Suprapubic skin (tissue), 4 donors: ENCODE measurements around the gene RGMB. TPM values are rescaled to one million over a fixed set of nuclear protein-coding genes. Genes with fewer than 3 reads are reported as not detected.
A peak's percentile ranks its signal among the peaks of the same experiment; 100 is the strongest.

Experiments
- DNase-seq, 2 donors: peaks; one replicate each; pipeline ENCODE4 v3.0.0-alpha.2; 2019; ENCODE audit warnings: low spot score in 2 of 2
- H3K27ac ChIP-seq: fragments of 200-600 bp; sonication (generic); one replicate; pipeline ENCODE4 v1.5.1; 2019
- H3K27me3 ChIP-seq: fragments of 200-600 bp; sonication (generic); one replicate; pipeline ENCODE4 v1.5.1; 2019
- H3K36me3 ChIP-seq: fragments of 200-600 bp; sonication (generic); one replicate; pipeline ENCODE4 v1.5.1; 2019
- H3K4me1 ChIP-seq: fragments of 200-600 bp; sonication (generic); one replicate; pipeline ENCODE4 v1.5.1; 2019
- H3K4me3 ChIP-seq: fragments of 200-600 bp; sonication (generic); one replicate; pipeline ENCODE4 v1.5.1; 2019; ENCODE audit warnings: mild to moderate bottlenecking
- H3K9me3 ChIP-seq: fragments of 200-600 bp; sonication (generic); one replicate; pipeline ENCODE4 v1.5.1; 2019
- CTCF ChIP-seq, 2 donors: fragments of 200-600 bp in 1 of 2; fragments of 450-650 bp in 1 of 2; sonication (generic) in 1 of 2; IDR thresholded peaks; one replicate each; pipeline ENCODE4 v1.5.1; 2016 to 2019; ENCODE audit warnings: antibody characterized with exemption in 2 of 2, mild to moderate bottlenecking in 1 of 2, moderate library complexity in 1 of 2
- EP300 ChIP-seq: sonication (generic); formaldehyde crosslinking; IDR thresholded peaks from one replicate; pipeline ENCODE4 v1.6.1; 2017; ENCODE audit warnings: antibody characterized with exemption
- POLR2A ChIP-seq, 2 donors: fragments of 450-650 bp; IDR thresholded peaks; one replicate each; pipeline ENCODE4 v1.6.1; 2017; ENCODE audit warnings: antibody characterized with exemption in 2 of 2, mild to moderate bottlenecking in 2 of 2, moderate library complexity in 2 of 2
- POLR2AphosphoS5 ChIP-seq, 3 donors: sonication (generic); formaldehyde crosslinking; IDR thresholded peaks; one replicate each; pipeline ENCODE4 v1.6.1; 2017; ENCODE audit warnings: antibody characterized with exemption in 3 of 3
- WGBS: methylation state at CpG from one replicate; pipeline ENCODE4 v1.1.5; 2018; 5-methylcytosine and 5-hydroxymethylcytosine counted together
- total RNA-seq, 4 donors: library from RNA; depleted of rRNA; stranded (reverse); fragments of >200 nt; gene quantifications; one replicate each; pipeline ENCODE4 v1.1.0, GENCODE V29; 2016

The RGMB gene
- total RNA-seq, 4 donors from 2014 or later = 47.7 to 73.2 (median 70.8) TPM

- Histone ChIP-seq H3K4me1 (no peaks in the 10 kb centered on the region), H3K27ac (no peak overlapping the region), H3K36me3 (no peaks in the 10 kb centered on the region), H3K4me3 (peak overlapping the region; percentile 36), H3K9me3 (no peaks in the 10 kb centered on the region), H3K27me3 (no peaks in the 10 kb centered on the region)
- DNase-seq = no peak
- WGBS = 59% methylated on average over 31 of the region's 42 CpGs
- no peak for TF ChIP-seq POLR2A (IDR thresholded peaks at IDR 0.05)
- peak in 1 of 2 donors; percentile 17 for TF ChIP-seq CTCF (IDR thresholded peaks at IDR 0.05)
Measured at GRCh38 chr5:98839469-98840383, 66.3 kb downstream of the RGMB start.

- 63% methylated on average over 1 of the region's 1 CpG for WGBS
Measured at GRCh38 chr5:98840946-98841345, 67.5 kb downstream of the RGMB start.

GRCh38 chr5:98843481-98843880 is 70.0 kb downstream of the RGMB start:
- Histone ChIP-seq H3K36me3 (no peaks in the 10 kb centered on the region), H3K27me3 (no peaks in the 10 kb centered on the region), H3K4me3 (no peak overlapping the region), H3K9me3 (no peaks in the 10 kb centered on the region), H3K4me1 (no peaks in the 10 kb centered on the region), H3K27ac (no peak overlapping the region)
- no peak for DNase-seq
- WGBS = 98% methylated on average over 3 of the region's 3 CpGs
- TF ChIP-seq EP300 = no peak

More at GRCh38 chr5:98840946-98841345, 67.5 kb downstream of the RGMB start:
- Histone ChIP-seq H3K4me1 (no peaks in the 10 kb centered on the region), H3K4me3 (no peak overlapping the region), H3K36me3 (no peaks in the 10 kb centered on the region), H3K9me3 (no peaks in the 10 kb centered on the region), H3K27me3 (no peaks in the 10 kb centered on the region), H3K27ac (no peak overlapping the region)
- TF ChIP-seq POLR2A (IDR thresholded peaks at IDR 0.05) (no peak), EP300 (no peak), CTCF (IDR thresholded peaks at IDR 0.05) (no peak), POLR2AphosphoS5 (IDR thresholded peaks at IDR 0.05) (no peak)
- DNase-seq = no peak

- H3K27me3 ChIP-seq = no peaks in the 10 kb centered on the region
- no peak for TF ChIP-seq CTCF (IDR thresholded peaks at IDR 0.05)
- no peak for TF ChIP-seq EP300
- TF ChIP-seq POLR2AphosphoS5 (IDR thresholded peaks at IDR 0.05) = no peak
- no peak for TF ChIP-seq POLR2A (IDR thresholded peaks at IDR 0.05)
- 96% methylated on average over 6 of the region's 6 CpGs for WGBS
- H3K36me3 ChIP-seq = no peaks in the 10 kb centered on the region
- H3K27ac ChIP-seq = no peak overlapping the region
- H3K4me1 ChIP-seq = no peaks in the 10 kb centered on the region
- H3K9me3 ChIP-seq = no peaks in the 10 kb centered on the region
- DNase-seq = no peak
- no peak overlapping the region for H3K4me3 ChIP-seq
Measured at GRCh38 chr5:98844865-98845264, 71.4 kb downstream of the RGMB start.

- Histone ChIP-seq H3K27me3 (no peaks in the 10 kb centered on the region), H3K27ac (no peak overlapping the region), H3K36me3 (no peaks in the 10 kb centered on the region), H3K4me1 (no peaks in the 10 kb centered on the region), H3K4me3 (no peak overlapping the region), H3K9me3 (no peaks in the 10 kb centered on the region)
- no peak for TF ChIP-seq POLR2A (IDR thresholded peaks at IDR 0.05)
- WGBS = 95% methylated on average over 5 of the region's 8 CpGs
- DNase-seq = no peak
Measured at GRCh38 chr5:98845878-98846277, 72.4 kb downstream of the RGMB start.

Other genes starting within 250 kb of the RGMB start
- 10 to 100 TPM; 39.8 to 70.6 (median 54.1) TPM for gene CHD1, start 155.3 kb downstream of the RGMB start, total RNA-seq